ENCODE data around the gene FLVCR2. TPM values are rescaled to one million over a fixed set of nuclear protein-coding genes. Genes with fewer than 3 reads are reported as not detected.
A peak's percentile ranks its signal among the peaks of the same experiment; 100 is the strongest.

Gene FLVCR2
- total RNA-seq, 1 experiment from 2014 or later: 12.4 TPM

- H3K27me3 ChIP-seq (ENCODE audit: insufficient read depth, low read depth): no peaks in the 10 kb centered on the region
- no peak overlapping the region for H3K27ac ChIP-seq
- peak in 1 of 2 experiments; percentile 28 for DNase-seq
- H2AFZ ChIP-seq: no peak overlapping the region
- H3K79me2 ChIP-seq (ENCODE audit: low read depth): no peaks in the 10 kb centered on the region
- H3K4me3 ChIP-seq: no peak overlapping the region
- TF ChIP-seq CTCF (conservative IDR thresholded peaks at IDR 0.05) (no peak), EZH2 (IDR thresholded peaks at IDR 0.05; ENCODE audit: low read depth) (no peak)
- ChIA-PET CTCF (no interaction called here), POLR2A (ENCODE audit: unreplicated experiment) (no interaction called here)
- H3F3A ChIP-seq (ENCODE audit: insufficient read depth, low read depth): peaks cover 22% of the 10 kb centered on the region; the same call in 1 of the 2 replicates
- H3K9me2 ChIP-seq (ENCODE audit: insufficient read depth): no peaks in the 10 kb centered on the region
- intact Hi-C loops (cut with micrococcal nuclease; ENCODE audit: unreplicated experiment): loop anchor here (10.0 kb wide), 1 partner anchor 683 kb away; the partner anchor contains the start of gene DLST
- no TSS peak for BruUV-seq (replicated peaks)
- H4K20me1 ChIP-seq (ENCODE audit: insufficient read depth): no peaks in the 10 kb centered on the region
- H3K4me2 ChIP-seq: no peak overlapping the region
- H3K4me1 ChIP-seq (replicated peaks; ENCODE audit: insufficient read depth): peaks cover 50% of the 10 kb centered on the region
- H3K9me3 ChIP-seq (ENCODE audit: insufficient read depth, low read depth): no peaks in the 10 kb centered on the region
- no peaks in the 10 kb centered on the region for H3K36me3 ChIP-seq (ENCODE audit: low read depth)
Observed at GRCh38 chr14:75568140-75568539, 10.3 kb upstream of the FLVCR2 start.

GRCh38 chr14:75568791-75569190, 9.6 kb upstream of the FLVCR2 start:
- BruUV-seq (replicated peaks): no TSS peak
- POLR2A ChIA-PET (ENCODE audit: unreplicated experiment): interaction anchor here (0.6 to 0.7 kb wide), 2 partner anchors 48 to 225 kb away, joined by 3 to 4 read pairs; no protein-coding TSS in a partner anchor

GRCh38 chr14:75570797-75571196, 7.6 kb upstream of the FLVCR2 start:
- Histone ChIP-seq H3K36me3 (ENCODE audit: low read depth) (no peaks in the 10 kb centered on the region), H3K27ac (no peak overlapping the region), H3F3A (ENCODE audit: insufficient read depth, low read depth) (peaks cover 22% of the 10 kb centered on the region; the same call in 1 of the 2 replicates), H3K4me2 (no peak overlapping the region), H3K27me3 (ENCODE audit: insufficient read depth, low read depth) (no peaks in the 10 kb centered on the region), H3K9me3 (ENCODE audit: insufficient read depth, low read depth) (no peaks in the 10 kb centered on the region), H3K4me1 (replicated peaks; ENCODE audit: insufficient read depth) (peaks cover 43% of the 10 kb centered on the region), H2AFZ (no peak overlapping the region), H3K4me3 (no peak overlapping the region), H3K79me2 (ENCODE audit: low read depth) (no peaks in the 10 kb centered on the region), H4K20me1 (ENCODE audit: insufficient read depth) (no peaks in the 10 kb centered on the region), H3K9me2 (ENCODE audit: insufficient read depth) (no peaks in the 10 kb centered on the region)
- DNase-seq: no peak
- POLR2A ChIA-PET (ENCODE audit: unreplicated experiment): interaction anchor here (0.6 kb wide), 1 partner anchor 73 kb away, joined by 8 read pairs; no protein-coding TSS in a partner anchor
- intact Hi-C loops (cut with micrococcal nuclease; ENCODE audit: unreplicated experiment): loop anchor here (10.0 kb wide), 1 partner anchor 634 kb away; no protein-coding TSS in a partner anchor
- CTCF ChIA-PET: interaction anchor here (0.6 kb wide), 2 partner anchors 8 to 109 kb away, joined by 3 read pairs; no protein-coding TSS in a partner anchor
- no peak for TF ChIP-seq CTCF (conservative IDR thresholded peaks at IDR 0.05)
- BruUV-seq (replicated peaks): no TSS peak

More at GRCh38 chr14:75568791-75569190, 9.6 kb upstream of the FLVCR2 start:
- Histone ChIP-seq H3K9me3 (ENCODE audit: insufficient read depth, low read depth) (no peaks in the 10 kb centered on the region), H3K9me2 (ENCODE audit: insufficient read depth) (no peaks in the 10 kb centered on the region), H3F3A (ENCODE audit: insufficient read depth, low read depth) (peaks cover 22% of the 10 kb centered on the region; the same call in 1 of the 2 replicates), H3K4me3 (no peak overlapping the region), H3K36me3 (ENCODE audit: low read depth) (no peaks in the 10 kb centered on the region), H2AFZ (no peak overlapping the region), H3K4me1 (replicated peaks; ENCODE audit: insufficient read depth) (peaks cover 48% of the 10 kb centered on the region), H3K27me3 (ENCODE audit: insufficient read depth, low read depth) (no peaks in the 10 kb centered on the region), H4K20me1 (ENCODE audit: insufficient read depth) (no peaks in the 10 kb centered on the region), H3K79me2 (ENCODE audit: low read depth) (no peaks in the 10 kb centered on the region), H3K27ac (no peak overlapping the region), H3K4me2 (no peak overlapping the region)
- intact Hi-C loops (cut with micrococcal nuclease; ENCODE audit: unreplicated experiment): loop anchor here (10.0 kb wide), 1 partner anchor 684 kb away; the partner anchor contains the start of gene DLST
- CTCF ChIA-PET: interaction anchor here (0.8 kb wide), 1 partner anchor 436 kb away, joined by 4 read pairs; no protein-coding TSS in a partner anchor
- DNase-seq: peak in 1 of 2 experiments; percentile 21
- no peak for TF ChIP-seq EZH2 (IDR thresholded peaks at IDR 0.05; ENCODE audit: low read depth)
- no peak for TF ChIP-seq CTCF (conservative IDR thresholded peaks at IDR 0.05)

All from PC-9 (cell line).